ENCODE results near the gene NFIL3.

DNA sequence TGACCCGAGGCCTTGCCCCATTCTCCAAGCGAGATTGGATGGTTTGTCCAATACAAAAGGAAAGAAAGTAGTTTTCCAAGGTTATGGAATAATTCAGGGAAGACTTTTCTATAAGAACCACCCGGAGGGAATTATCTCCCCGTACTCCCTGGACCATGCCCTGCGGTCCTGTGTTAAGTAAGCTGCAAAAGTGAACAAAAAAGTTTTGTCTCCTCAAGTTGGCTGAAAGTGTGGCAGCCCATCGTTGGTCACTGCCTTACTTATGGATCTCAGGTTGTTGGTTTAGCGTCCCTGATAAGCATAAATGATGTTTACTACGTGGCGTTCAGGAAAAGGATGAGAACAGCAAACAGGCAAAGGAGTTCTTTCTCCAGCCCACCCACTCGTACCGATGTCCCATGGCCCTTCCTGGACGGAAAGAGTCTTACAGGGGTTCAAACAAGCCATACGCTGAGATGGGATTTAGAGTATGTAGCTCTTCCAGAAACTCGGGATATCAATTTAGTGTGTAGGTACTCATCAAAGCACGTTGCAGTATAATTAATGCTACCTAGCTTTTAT, 61.5 kb downstream of the NFIL3 start:
- TF ChIP-seq, protein P1, sequence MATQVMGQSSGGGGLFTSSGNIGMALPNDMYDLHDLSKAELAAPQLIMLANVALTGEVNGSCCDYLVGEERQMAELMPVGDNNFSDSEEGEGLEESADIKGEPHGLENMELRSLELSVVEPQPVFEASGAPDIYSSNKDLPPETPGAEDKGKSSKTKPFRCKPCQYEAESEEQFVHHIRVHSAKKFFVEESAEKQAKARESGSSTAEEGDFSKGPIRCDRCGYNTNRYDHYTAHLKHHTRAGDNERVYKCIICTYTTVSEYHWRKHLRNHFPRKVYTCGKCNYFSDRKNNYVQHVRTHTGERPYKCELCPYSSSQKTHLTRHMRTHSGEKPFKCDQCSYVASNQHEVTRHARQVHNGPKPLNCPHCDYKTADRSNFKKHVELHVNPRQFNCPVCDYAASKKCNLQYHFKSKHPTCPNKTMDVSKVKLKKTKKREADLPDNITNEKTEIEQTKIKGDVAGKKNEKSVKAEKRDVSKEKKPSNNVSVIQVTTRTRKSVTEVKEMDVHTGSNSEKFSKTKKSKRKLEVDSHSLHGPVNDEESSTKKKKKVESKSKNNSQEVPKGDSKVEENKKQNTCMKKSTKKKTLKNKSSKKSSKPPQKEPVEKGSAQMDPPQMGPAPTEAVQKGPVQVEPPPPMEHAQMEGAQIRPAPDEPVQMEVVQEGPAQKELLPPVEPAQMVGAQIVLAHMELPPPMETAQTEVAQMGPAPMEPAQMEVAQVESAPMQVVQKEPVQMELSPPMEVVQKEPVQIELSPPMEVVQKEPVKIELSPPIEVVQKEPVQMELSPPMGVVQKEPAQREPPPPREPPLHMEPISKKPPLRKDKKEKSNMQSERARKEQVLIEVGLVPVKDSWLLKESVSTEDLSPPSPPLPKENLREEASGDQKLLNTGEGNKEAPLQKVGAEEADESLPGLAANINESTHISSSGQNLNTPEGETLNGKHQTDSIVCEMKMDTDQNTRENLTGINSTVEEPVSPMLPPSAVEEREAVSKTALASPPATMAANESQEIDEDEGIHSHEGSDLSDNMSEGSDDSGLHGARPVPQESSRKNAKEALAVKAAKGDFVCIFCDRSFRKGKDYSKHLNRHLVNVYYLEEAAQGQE (IDR thresholded peaks at IDR 0.05; ENCODE audit: unreplicated experiment), result no peak
- no peak for TF ChIP-seq ZNF114 (CRISPR knock-in tag; IDR thresholded peaks at IDR 0.05)

Data from GM23338 (cell line).